ENCODE results near the gene FBXL16. TPM values are rescaled to one million over a fixed set of nuclear protein-coding genes. Genes with fewer than 3 reads are reported as not detected.

FBXL16 gene
- total and polyA plus RNA-seq, 2 of the 13 experiments (the other 11 are each of a cell fraction or from before 2014, with no cell fraction given) = 0.22 to 2.0 TPM

DNA sequence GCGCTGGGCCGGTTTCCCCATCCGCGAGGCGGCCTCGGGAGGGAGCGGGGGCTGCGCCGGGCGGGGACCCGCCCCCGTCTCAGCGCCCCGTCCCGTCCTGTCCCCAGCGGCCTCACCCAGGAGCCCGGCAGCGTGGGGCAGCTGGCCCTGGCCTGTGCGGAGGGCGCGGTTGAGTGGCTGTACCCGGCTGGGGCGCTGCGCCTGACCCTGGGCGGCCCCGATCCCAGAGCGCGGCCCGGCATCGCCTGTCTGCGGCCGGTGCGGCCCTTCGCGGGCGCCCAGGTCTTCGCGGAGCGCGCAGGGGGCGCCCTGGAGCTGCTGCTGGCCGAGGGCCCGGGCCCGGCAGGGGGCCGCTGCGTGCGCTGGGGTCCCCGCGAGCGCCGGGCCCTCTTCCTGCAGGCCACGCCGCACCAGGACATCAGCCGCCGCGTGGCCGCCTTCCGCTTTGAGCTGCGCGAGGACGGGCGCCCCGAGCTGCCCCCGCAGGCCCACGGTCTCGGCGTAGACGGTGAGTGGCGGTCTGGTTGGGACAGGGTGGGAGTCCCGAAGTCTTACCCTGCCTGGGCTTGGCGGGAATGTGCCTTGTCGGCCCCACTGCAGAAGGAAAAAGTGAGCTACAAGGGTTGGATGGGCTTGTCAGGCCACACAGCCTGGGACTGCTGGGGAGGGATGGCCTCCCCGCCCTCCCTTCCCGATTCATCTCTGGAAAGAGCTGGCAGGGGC lies 10.0 kb upstream of the FBXL16 start (continued):
- TF ChIP-seq, protein P1, sequence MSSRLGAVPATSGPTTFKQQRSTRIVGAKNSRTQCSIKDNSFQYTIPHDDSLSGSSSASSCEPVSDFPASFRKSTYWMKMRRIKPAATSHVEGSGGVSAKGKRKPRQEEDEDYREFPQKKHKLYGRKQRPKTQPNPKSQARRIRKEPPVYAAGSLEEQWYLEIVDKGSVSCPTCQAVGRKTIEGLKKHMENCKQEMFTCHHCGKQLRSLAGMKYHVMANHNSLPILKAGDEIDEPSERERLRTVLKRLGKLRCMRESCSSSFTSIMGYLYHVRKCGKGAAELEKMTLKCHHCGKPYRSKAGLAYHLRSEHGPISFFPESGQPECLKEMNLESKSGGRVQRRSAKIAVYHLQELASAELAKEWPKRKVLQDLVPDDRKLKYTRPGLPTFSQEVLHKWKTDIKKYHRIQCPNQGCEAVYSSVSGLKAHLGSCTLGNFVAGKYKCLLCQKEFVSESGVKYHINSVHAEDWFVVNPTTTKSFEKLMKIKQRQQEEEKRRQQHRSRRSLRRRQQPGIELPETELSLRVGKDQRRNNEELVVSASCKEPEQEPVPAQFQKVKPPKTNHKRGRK (CRISPR knock-in tag; IDR thresholded peaks at IDR 0.05) = no peak
- no peak for TF ChIP-seq ZNF263 (CRISPR knock-in tag; IDR thresholded peaks at IDR 0.05)
- TF ChIP-seq, protein P2, sequence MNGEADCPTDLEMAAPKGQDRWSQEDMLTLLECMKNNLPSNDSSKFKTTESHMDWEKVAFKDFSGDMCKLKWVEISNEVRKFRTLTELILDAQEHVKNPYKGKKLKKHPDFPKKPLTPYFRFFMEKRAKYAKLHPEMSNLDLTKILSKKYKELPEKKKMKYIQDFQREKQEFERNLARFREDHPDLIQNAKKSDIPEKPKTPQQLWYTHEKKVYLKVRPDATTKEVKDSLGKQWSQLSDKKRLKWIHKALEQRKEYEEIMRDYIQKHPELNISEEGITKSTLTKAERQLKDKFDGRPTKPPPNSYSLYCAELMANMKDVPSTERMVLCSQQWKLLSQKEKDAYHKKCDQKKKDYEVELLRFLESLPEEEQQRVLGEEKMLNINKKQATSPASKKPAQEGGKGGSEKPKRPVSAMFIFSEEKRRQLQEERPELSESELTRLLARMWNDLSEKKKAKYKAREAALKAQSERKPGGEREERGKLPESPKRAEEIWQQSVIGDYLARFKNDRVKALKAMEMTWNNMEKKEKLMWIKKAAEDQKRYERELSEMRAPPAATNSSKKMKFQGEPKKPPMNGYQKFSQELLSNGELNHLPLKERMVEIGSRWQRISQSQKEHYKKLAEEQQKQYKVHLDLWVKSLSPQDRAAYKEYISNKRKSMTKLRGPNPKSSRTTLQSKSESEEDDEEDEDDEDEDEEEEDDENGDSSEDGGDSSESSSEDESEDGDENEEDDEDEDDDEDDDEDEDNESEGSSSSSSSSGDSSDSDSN (CRISPR knock-in tag; IDR thresholded peaks at IDR 0.05) = no peak; the same call in 1 of the 2 replicates
- TF ChIP-seq TCF7 (IDR thresholded peaks at IDR 0.05; ENCODE audit: low read depth) = no peak
- no peak for TF ChIP-seq MATR3 (CRISPR knock-in tag; IDR thresholded peaks at IDR 0.05)
- TF ChIP-seq NR2C2 (CRISPR knock-in tag; IDR thresholded peaks at IDR 0.05; ENCODE audit: borderline replicate concordance) = no peak
- no peak for TF ChIP-seq JUND (CRISPR knock-in tag; IDR thresholded peaks at IDR 0.05)
- TF ChIP-seq, protein P3, sequence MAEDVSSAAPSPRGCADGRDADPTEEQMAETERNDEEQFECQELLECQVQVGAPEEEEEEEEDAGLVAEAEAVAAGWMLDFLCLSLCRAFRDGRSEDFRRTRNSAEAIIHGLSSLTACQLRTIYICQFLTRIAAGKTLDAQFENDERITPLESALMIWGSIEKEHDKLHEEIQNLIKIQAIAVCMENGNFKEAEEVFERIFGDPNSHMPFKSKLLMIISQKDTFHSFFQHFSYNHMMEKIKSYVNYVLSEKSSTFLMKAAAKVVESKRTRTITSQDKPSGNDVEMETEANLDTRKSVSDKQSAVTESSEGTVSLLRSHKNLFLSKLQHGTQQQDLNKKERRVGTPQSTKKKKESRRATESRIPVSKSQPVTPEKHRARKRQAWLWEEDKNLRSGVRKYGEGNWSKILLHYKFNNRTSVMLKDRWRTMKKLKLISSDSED (CRISPR knock-in tag; IDR thresholded peaks at IDR 0.05) = no peak
- TF ChIP-seq, protein P4, sequence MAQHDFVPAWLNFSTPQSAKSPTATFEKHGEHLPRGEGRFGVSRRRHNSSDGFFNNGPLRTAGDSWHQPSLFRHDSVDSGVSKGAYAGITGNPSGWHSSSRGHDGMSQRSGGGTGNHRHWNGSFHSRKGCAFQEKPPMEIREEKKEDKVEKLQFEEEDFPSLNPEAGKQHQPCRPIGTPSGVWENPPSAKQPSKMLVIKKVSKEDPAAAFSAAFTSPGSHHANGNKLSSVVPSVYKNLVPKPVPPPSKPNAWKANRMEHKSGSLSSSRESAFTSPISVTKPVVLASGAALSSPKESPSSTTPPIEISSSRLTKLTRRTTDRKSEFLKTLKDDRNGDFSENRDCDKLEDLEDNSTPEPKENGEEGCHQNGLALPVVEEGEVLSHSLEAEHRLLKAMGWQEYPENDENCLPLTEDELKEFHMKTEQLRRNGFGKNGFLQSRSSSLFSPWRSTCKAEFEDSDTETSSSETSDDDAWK (CRISPR knock-in tag; IDR thresholded peaks at IDR 0.05) = no peak
- 0 out of 2 replicates have a peak, but pooled peaks have one; percentile 32 for TF ChIP-seq MXD4 (CRISPR knock-in tag; IDR thresholded peaks at IDR 0.05)
- no peak for TF ChIP-seq PCBP1 (IDR thresholded peaks at IDR 0.05; ENCODE audit: borderline replicate concordance, low read depth, low read length)
- TF ChIP-seq, protein P5, sequence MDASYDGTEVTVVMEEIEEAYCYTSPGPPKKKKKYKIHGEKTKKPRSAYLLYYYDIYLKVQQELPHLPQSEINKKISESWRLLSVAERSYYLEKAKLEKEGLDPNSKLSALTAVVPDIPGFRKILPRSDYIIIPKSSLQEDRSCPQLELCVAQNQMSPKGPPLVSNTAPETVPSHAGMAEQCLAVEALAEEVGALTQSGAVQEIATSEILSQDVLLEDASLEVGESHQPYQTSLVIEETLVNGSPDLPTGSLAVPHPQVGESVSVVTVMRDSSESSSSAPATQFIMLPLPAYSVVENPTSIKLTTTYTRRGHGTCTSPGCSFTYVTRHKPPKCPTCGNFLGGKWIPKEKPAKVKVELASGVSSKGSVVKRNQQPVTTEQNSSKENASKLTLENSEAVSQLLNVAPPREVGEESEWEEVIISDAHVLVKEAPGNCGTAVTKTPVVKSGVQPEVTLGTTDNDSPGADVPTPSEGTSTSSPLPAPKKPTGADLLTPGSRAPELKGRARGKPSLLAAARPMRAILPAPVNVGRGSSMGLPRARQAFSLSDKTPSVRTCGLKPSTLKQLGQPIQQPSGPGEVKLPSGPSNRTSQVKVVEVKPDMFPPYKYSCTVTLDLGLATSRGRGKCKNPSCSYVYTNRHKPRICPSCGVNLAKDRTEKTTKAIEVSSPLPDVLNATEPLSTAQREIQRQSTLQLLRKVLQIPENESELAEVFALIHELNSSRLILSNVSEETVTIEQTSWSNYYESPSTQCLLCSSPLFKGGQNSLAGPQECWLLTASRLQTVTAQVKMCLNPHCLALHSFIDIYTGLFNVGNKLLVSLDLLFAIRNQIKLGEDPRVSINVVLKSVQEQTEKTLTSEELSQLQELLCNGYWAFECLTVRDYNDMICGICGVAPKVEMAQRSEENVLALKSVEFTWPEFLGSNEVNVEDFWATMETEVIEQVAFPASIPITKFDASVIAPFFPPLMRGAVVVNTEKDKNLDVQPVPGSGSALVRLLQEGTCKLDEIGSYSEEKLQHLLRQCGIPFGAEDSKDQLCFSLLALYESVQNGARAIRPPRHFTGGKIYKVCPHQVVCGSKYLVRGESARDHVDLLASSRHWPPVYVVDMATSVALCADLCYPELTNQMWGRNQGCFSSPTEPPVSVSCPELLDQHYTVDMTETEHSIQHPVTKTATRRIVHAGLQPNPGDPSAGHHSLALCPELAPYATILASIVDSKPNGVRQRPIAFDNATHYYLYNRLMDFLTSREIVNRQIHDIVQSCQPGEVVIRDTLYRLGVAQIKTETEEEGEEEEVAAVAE (CRISPR knock-in tag; IDR thresholded peaks at IDR 0.05; ENCODE audit: borderline replicate concordance) = no peak
- TF ChIP-seq SCMH1 (CRISPR knock-in tag; IDR thresholded peaks at IDR 0.05; ENCODE audit: borderline replicate concordance) = no peak
- TF ChIP-seq ZBTB8A (CRISPR knock-in tag; IDR thresholded peaks at IDR 0.05; ENCODE audit: borderline replicate concordance, low read depth) = no peak
- no peak for TF ChIP-seq MEIS2 (CRISPR knock-in tag; IDR thresholded peaks at IDR 0.05)
- TF ChIP-seq ZNF616 (CRISPR knock-in tag; IDR thresholded peaks at IDR 0.05; ENCODE audit: low read depth) = 0 out of 2 replicates have a peak, but pooled peaks have one; percentile 63
- TF ChIP-seq ZBTB20 (CRISPR knock-in tag; IDR thresholded peaks at IDR 0.05; ENCODE audit: borderline replicate concordance, low read depth) = no peak
- no peak for TF ChIP-seq NFIB (CRISPR knock-in tag; IDR thresholded peaks at IDR 0.05; ENCODE audit: borderline replicate concordance)
